ENCODE results near the gene EXD3. TPM values are rescaled to one million over a fixed set of nuclear protein-coding genes. Genes with fewer than 3 reads are reported as not detected.

Gene EXD3
- total RNA-seq, 1 donor, result 6.1 TPM

- Histone ChIP-seq H3K27me3 (ENCODE audit: insufficient read depth, low read length) (no peaks in the 10 kb centered on the region), H3K4me3 (ENCODE audit: low read length) (no peak overlapping the region), H3K4me1 (ENCODE audit: insufficient read depth, low read length) (peaks cover 47% of the 10 kb centered on the region), H3K9me3 (ENCODE audit: low read depth, low read length) (no peaks in the 10 kb centered on the region)
These were observed 38.3 kb upstream of the EXD3 start for GRCh38 chr9:137461316-137461662.

DNA sequence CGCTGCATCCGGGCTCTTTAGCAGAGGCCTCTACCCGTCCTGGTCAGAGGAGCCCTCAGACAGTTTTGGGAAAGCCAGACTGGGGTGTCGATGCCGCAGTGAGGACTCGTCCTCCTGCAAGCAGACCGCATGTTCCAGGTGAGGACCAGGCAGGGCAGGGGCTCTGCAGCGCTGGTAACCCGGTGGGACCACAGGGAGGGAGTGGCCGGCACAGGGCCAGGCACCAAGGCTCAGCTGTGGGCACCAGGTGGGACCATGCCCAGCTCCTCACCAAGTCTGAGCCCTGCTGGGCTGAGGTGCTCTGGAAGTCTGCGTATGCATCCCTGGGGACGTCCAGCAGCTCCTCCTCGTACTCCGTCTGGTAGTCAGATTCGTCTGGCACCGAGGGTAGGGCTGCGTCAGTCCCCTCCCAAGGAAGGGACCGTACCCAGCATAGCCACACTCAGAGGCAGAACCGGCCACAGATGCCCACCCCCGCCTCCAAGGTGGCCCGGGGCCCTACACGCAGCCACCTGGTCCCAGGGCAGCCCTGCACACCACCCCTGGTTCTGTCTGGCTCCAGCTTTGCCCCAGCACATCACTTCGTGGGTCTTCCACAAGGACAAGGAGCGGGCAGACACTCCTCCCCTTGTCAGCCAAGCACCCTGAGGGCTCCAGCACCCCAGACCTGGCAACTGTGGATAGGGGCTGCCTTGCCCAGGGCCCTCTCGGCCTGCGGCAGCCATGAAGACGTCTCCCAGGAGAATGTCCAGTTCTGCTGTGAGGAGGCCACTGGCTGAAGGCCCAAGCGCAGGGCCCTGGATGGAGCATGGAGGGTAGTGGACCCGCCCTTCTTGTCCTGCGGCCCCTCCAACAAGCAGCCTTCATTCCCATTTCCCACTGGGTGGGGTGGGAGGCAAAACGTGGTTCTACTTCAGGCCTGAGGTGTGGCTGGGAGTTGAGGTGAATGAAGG, 37.7 kb upstream of the EXD3 start:
- Histone ChIP-seq H3K27me3 (ENCODE audit: insufficient read depth, low read length) (no peaks in the 10 kb centered on the region), H3K4me1 (ENCODE audit: insufficient read depth, low read length) (peaks cover 47% of the 10 kb centered on the region), H3K9me3 (ENCODE audit: low read depth, low read length) (no peaks in the 10 kb centered on the region), H3K4me3 (ENCODE audit: low read length) (no peak overlapping the region)

DNA sequence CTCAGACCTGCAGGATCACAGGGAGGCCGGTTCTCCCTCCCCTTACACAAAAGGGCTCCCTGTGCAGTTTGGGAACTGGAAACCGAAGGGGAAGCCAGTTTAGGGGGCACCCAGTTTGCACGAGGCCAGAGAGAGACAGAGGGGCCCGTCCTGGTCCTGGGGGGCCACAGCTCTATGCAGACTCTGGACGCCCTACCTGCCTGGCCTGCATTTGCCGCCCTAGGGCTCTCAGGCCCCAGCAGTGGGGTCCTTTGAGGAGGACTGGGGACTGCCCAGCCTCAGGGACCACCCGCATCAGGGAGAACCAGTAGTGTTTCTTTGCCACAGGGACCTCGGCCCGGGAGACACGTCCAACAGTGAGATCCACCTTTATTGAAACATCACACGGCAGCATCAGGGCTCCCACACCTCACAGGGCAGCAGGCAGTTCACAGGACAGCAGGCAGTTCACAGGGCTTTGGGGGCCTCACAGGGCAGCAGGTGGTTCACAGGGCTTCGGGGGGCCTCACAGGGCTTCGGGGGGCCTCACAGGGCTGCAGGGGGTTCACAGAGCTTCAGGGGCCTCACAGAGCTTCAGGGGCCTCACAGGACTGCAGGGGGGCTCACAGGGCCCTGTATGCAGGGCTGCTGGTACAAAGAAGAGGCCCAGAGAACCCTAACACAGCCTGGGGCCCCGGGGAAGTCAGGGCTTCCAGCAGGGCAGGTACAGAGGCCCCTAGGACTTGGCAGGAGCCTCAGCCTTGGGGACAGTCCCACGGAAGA, 36.8 kb upstream of the EXD3 start:
- Histone ChIP-seq H3K4me1 (ENCODE audit: insufficient read depth, low read length) (peaks cover 54% of the 10 kb centered on the region), H3K27me3 (ENCODE audit: insufficient read depth, low read length) (no peaks in the 10 kb centered on the region), H3K9me3 (ENCODE audit: low read depth, low read length) (no peaks in the 10 kb centered on the region), H3K4me3 (ENCODE audit: low read length) (peak overlapping the region; percentile 42)

DNA sequence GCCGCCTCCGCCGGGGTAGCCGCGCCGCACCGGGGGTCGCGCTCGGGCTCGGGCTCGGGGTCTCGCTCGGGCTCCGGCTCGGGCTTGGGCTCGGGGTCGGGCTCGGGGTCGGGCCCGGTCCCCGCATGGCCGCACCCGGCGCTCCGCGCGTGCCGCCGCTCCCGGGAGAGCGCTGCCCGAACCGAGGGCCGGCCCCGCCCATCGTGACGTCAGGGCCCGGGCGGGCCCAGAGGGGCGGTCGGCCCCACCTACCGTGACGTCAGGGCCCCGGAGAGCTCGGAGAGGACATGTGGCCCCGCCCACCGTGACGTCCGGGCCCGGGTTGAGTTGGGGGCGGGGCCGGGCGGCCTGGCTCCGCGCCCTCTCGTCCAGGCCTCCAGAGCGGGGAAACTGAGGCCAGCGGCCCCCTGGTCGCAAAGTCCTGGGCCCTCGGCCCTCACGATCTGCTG, 36.2 kb upstream of the EXD3 start, which contains the start of gene NSMF:
TSS of gene NSMF (minus strand) at position 183 of the 449 bp plus-strand sequence. CDS start 232 bp downstream, outside the sequence.
- peaks cover 60% of the 10 kb centered on the region for H3K4me1 ChIP-seq (ENCODE audit: insufficient read depth, low read length)
- H3K9me3 ChIP-seq (ENCODE audit: low read depth, low read length), result no peaks in the 10 kb centered on the region
- peak within 1 kb of the TSS; percentile 42 for H3K4me3 ChIP-seq (ENCODE audit: low read length)
- H3K27me3 ChIP-seq (ENCODE audit: insufficient read depth, low read length), result no peaks in the 10 kb centered on the region

- Histone ChIP-seq H3K4me1 (ENCODE audit: insufficient read depth, low read length) (peaks cover 63% of the 10 kb centered on the region), H3K4me3 (ENCODE audit: low read length) (peak overlapping the region; percentile 42), H3K9me3 (ENCODE audit: low read depth, low read length) (no peaks in the 10 kb centered on the region), H3K27me3 (ENCODE audit: insufficient read depth, low read length) (no peaks in the 10 kb centered on the region)
These were observed 35.5 kb upstream of the EXD3 start for GRCh38 chr9:137458194-137459151.

GRCh38 chr9:137457406-137458193, 34.6 kb upstream of the EXD3 start:
- Histone ChIP-seq H3K4me3 (ENCODE audit: low read length) (no peak overlapping the region), H3K27me3 (ENCODE audit: insufficient read depth, low read length) (no peaks in the 10 kb centered on the region), H3K4me1 (ENCODE audit: insufficient read depth, low read length) (peaks cover 67% of the 10 kb centered on the region), H3K9me3 (ENCODE audit: low read depth, low read length) (no peaks in the 10 kb centered on the region)

DNA sequence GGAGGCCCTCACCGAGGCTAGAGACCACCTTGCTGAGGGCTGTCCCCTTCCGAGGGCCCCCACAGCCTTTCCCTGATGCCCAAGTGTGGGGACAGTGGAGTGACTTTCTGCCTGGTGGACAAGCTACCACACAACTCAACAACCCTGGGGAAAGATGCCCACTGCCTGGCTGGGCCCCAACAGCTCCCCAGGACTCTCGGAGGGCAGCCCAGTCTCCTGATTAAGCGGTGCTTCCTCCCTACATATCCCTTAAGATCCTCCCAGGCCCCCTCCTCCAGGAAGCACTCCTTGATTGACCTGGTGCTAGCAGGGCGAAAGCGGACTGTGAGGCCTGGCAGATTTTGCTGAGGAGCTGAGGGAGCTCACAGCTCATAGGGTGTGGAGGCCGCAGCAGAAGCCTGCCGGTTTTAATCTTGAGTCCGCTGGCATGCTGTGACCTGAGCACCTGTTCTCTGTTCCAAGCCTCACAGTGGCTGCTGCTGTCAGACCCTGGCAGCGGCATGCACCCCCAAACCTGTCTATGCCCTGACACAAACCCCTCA, 34.0 kb upstream of the EXD3 start:
- Histone ChIP-seq H3K4me3 (ENCODE audit: low read length) (no peak overlapping the region), H3K9me3 (ENCODE audit: low read depth, low read length) (no peaks in the 10 kb centered on the region), H3K4me1 (ENCODE audit: insufficient read depth, low read length) (peaks cover 67% of the 10 kb centered on the region), H3K27me3 (ENCODE audit: insufficient read depth, low read length) (no peaks in the 10 kb centered on the region)

DNA sequence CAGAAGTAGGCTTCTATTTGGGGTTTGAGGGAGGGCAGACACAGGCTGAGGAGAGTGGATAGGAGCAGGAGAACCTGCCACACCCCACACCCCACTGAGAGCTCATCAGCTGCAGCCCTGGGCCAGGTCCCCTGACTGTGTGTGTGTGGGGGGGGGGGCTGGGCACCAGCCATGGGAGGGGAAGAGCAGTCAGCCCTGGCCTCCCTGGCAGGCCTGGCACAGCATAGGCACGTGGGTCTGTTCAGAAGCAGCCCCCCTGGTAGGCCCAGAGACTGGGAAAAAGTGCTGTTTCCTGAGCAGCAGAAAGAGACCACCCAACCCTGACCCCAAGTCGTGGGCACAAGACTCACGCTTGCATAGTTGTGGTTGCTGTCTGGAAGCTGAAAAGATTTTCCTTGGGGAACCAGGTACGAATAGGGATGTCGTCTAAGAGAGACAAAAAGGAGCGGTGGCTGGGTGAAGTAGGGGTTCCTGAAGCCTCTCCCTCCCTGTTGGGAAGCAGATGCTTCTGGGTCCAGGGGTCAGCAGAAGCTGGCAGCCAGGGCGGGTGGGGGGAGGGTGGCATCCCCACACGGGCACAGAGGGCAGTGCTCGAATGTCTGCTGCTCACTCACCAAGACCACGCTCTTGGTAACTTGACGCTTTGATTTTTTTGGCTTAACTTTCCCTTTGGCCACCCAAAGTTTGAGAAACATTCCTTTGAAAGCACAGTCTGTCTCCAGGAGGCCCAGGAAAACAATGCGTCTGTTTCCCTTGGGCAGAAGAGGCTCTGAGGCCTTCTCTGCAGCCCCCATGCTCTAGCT, 33.3 kb upstream of the EXD3 start:
- Histone ChIP-seq H3K4me3 (ENCODE audit: low read length) (no peak overlapping the region), H3K27me3 (ENCODE audit: insufficient read depth, low read length) (no peaks in the 10 kb centered on the region), H3K4me1 (ENCODE audit: insufficient read depth, low read length) (peaks cover 61% of the 10 kb centered on the region), H3K9me3 (ENCODE audit: low read depth, low read length) (no peaks in the 10 kb centered on the region)

- H3K4me3 ChIP-seq (ENCODE audit: low read length), result no peak overlapping the region
- H3K9me3 ChIP-seq (ENCODE audit: low read depth, low read length), result no peaks in the 10 kb centered on the region
- no peaks in the 10 kb centered on the region for H3K27me3 ChIP-seq (ENCODE audit: insufficient read depth, low read length)
- H3K4me1 ChIP-seq (ENCODE audit: insufficient read depth, low read length), result peaks cover 53% of the 10 kb centered on the region
These were observed 32.5 kb upstream of the EXD3 start for GRCh38 chr9:137455359-137455991.

DNA sequence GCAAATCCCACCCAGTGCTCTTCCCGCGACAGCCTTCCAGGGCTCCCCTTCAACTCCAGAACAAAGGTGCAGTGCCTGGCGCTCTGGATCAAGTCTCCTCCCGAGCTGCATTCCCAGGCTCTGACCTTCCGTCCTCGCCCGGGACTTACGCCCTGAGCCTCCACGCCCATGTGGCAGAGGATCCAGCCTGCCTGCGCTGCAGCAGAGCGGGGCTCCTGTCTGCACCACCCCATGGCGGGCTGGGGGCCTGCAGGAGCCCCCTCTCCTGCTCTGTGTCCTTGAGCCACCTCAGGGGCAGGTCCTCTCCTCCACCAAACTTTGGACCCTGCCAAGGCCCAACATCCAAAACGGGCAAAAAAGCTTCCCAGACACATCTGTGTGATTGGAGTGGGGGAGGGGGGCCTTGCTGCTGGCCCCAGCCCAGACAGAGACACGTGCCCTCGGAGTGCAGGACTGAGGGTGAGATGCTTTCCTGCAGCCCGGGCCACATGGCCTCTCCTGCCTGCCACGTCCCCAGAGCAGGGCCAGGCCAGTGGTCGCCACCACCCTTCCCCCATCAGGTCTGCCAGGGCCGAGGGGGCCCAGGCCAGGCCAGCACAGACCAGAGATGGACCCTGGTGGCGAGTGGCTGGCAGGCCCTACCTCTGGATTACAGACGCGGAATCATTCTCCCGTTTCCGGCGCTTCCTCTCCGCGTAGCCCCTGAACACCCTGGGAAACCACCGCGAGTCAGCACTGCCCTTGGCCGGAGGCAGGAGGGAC, 31.8 kb upstream of the EXD3 start:
- Histone ChIP-seq H3K27me3 (ENCODE audit: insufficient read depth, low read length) (no peaks in the 10 kb centered on the region), H3K9me3 (ENCODE audit: low read depth, low read length) (no peaks in the 10 kb centered on the region), H3K4me1 (ENCODE audit: insufficient read depth, low read length) (peaks cover 52% of the 10 kb centered on the region), H3K4me3 (ENCODE audit: low read length) (peak overlapping the region; percentile 40)

DNA sequence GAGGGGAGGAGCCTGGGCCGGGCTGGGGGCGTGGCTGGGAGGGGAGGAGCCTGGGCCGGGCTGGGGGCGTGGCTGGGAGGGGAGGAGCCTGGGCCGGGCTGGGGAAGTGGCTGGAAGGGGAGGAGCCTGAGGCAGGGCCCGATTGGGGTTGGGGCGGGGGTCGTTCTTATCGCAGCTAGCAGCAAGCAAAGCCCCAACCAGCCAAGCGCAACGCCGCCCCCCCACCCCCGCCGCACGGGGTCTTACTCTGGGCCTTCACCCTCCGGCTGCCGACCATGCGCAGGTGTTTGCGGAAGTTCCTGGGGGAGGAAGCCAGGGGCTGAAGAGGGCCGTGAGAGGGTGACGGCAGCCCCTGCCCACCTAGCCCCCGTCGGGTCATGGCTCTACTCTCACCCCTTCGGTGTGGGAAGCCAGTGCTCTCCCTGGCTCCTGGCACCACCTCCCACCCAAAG, 31.2 kb upstream of the EXD3 start:
- Histone ChIP-seq H3K27me3 (ENCODE audit: insufficient read depth, low read length) (no peaks in the 10 kb centered on the region), H3K9me3 (ENCODE audit: low read depth, low read length) (no peaks in the 10 kb centered on the region), H3K4me1 (ENCODE audit: insufficient read depth, low read length) (peaks cover 47% of the 10 kb centered on the region), H3K4me3 (ENCODE audit: low read length) (peak overlapping the region; percentile 40)

DNA sequence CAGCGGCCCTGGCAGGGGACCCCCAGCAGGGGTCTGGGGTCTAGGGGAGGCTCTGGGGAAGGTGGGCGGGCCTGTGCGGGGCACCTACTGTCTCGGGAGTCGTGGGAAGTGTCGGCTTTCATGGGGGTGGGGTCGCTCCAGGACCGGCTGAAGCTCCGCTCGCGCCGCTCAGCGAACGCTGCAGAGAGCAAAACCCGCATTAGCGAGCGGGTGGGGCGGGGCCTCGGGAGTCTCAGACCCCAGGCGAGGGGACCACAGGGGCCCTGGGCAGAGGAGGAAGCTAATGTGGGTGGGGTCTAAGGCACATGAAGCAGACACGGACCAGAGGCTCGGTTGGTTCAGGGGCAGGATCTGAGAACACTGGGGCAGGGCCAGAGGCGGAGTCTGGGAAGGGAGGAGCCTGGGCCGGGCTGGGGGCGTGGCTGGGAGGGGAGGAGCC, 30.7 kb upstream of the EXD3 start:
- no peak overlapping the region for H3K4me3 ChIP-seq (ENCODE audit: low read length)
- no peaks in the 10 kb centered on the region for H3K9me3 ChIP-seq (ENCODE audit: low read depth, low read length)
- peaks cover 46% of the 10 kb centered on the region for H3K4me1 ChIP-seq (ENCODE audit: insufficient read depth, low read length)
- no peaks in the 10 kb centered on the region for H3K27me3 ChIP-seq (ENCODE audit: insufficient read depth, low read length)
